Gastrocnemius medialis (tissue), 4 donors: Measurements from ENCODE around the gene GNB1L. TPM values are rescaled to one million over a fixed set of nuclear protein-coding genes. Genes with fewer than 3 reads are reported as not detected.

Experiments
- ATAC-seq, 2 donors: fragments of 150-250 bp; one replicate each; pipeline ENCODE4 v1.9.1; 2016
- DNase-seq, 2 donors: peaks; one replicate each; pipeline ENCODE4 v3.0.0-alpha.2; 2019
- H3K27ac ChIP-seq, 4 donors: fragments of 200-600 bp; sonication (generic); 1 replicate in 1 of 4; 2 replicates in 3 of 4; pipeline ENCODE4 v1.5.1; 2016 to 2018; ENCODE audit warnings: mild to moderate bottlenecking in 2 of 4, moderate library complexity in 1 of 4
- H3K27me3 ChIP-seq, 3 donors: fragments of 200-600 bp; sonication (generic) in 2 of 3; 1 replicate in 1 of 3; 2 replicates in 2 of 3; pipeline versions ENCODE4 v1.5.1 to v1.6.0; 2016 to 2019; ENCODE audit warnings: mild to moderate bottlenecking in 1 of 3, moderate library complexity in 1 of 3
- H3K36me3 ChIP-seq, 2 donors: fragments of 200-600 bp; sonication (generic) in 1 of 2; one replicate each; pipeline ENCODE4 v1.5.1; 2017 to 2018
- H3K4me1 ChIP-seq, 2 donors: fragments of 200-600 bp; sonication (generic) in 1 of 2; one replicate each; pipeline ENCODE4 v1.5.1; 2016 to 2017; ENCODE audit warnings: mild to moderate bottlenecking in 2 of 2
- H3K4me3 ChIP-seq, 4 donors: fragments of 200-600 bp; sonication (generic) in 3 of 4; 1 replicate in 1 of 4; 2 replicates in 3 of 4; pipeline ENCODE4 v1.5.1; 2016 to 2019; ENCODE audit warnings: mild to moderate bottlenecking in 2 of 4
- H3K9me3 ChIP-seq, 3 donors: fragments of 200-600 bp; sonication (generic) in 2 of 3; 1 replicate in 1 of 3; 2 replicates in 2 of 3; pipeline ENCODE4 v1.5.1; 2016 to 2019
- CTCF ChIP-seq, 5 experiments: fragments of 450-650 bp in 3 of 5; fragments of 200-600 bp in 2 of 5; sonication (generic) in 2 of 5; IDR thresholded peaks in 4 of 5; conservative IDR thresholded peaks in 1 of 5; 1 replicate in 4 of 5; 2 replicates in 1 of 5; pipeline ENCODE4 v1.5.1; 2016 to 2019; ENCODE audit warnings: antibody characterized with exemption in 5 of 5, mild to moderate bottlenecking in 3 of 5, moderate library complexity in 3 of 5
- POLR2A ChIP-seq, 2 donors: fragments of 450-650 bp; IDR thresholded peaks; one replicate each; pipeline ENCODE4 v1.6.1; 2017; ENCODE audit warnings: antibody characterized with exemption in 2 of 2, mild to moderate bottlenecking in 2 of 2, moderate library complexity in 2 of 2
- in situ Hi-C, 4 donors: fragments of 200-750 bp; cut with MboI; loops; one replicate each; pipeline versions ENCODE4 v1.15.0 to v1.8.0; 2017; ENCODE audit warnings: low sequenced_read_pairs in 4 of 4
- intact Hi-C: fragments of 100-400 bp; cut with DNase I; formaldehyde crosslinking; loops from one replicate; pipeline ENCODE4 v1.15.1; 2023; ENCODE audit warnings: low total_unique reads
- total RNA-seq, 4 donors: library from RNA; depleted of rRNA; stranded (reverse); fragments of >200 nt; gene quantifications; one replicate each; pipeline versions ENCODE4 v1.1.0 to v1.2.3, GENCODE V29; 2016

The GNB1L gene
- total RNA-seq, 4 donors from 2014 or later, result 4.4 to 9.6 (median 6.7) TPM

- Histone ChIP-seq H3K27me3 (no peaks in the 10 kb centered on the region), H3K4me3 (no peak overlapping the region), H3K27ac (no peak overlapping the region), H3K4me1 (no peaks in the 10 kb centered on the region), H3K9me3 (no peaks in the 10 kb centered on the region), H3K36me3 (no peaks in the 10 kb centered on the region)
- DNase-seq, result no peak
- intact Hi-C loops, result no loop called here
- no peak for ATAC-seq
- in situ Hi-C loops, result no loop called here
- TF ChIP-seq POLR2A (IDR thresholded peaks at IDR 0.05) (no peak), CTCF (IDR thresholded peaks at IDR 0.05 in 4 of 5, conservative IDR thresholded peaks at IDR 0.05 in 1 of 5) (no peak)
Measured at GRCh38 chr22:19810381-19811201, 44.1 kb downstream of the GNB1L start.

GRCh38 chr22:19809741-19810140 lies 44.9 kb downstream of the GNB1L start:
- no peak overlapping the region for H3K27ac ChIP-seq
- H3K27me3 ChIP-seq, result no peaks in the 10 kb centered on the region
- no peak for ATAC-seq
- in situ Hi-C loops, result no loop called here
- intact Hi-C loops, result no loop called here
- H3K4me1 ChIP-seq, result no peaks in the 10 kb centered on the region
- DNase-seq, result no peak
- H3K36me3 ChIP-seq, result no peaks in the 10 kb centered on the region
- no peak for TF ChIP-seq POLR2A (IDR thresholded peaks at IDR 0.05)
- TF ChIP-seq CTCF (IDR thresholded peaks at IDR 0.05 in 4 of 5, conservative IDR thresholded peaks at IDR 0.05 in 1 of 5), result no peak
- H3K9me3 ChIP-seq, result no peaks in the 10 kb centered on the region
- no peak overlapping the region for H3K4me3 ChIP-seq

GRCh38 chr22:19808873-19809478 lies 45.7 kb downstream of the GNB1L start:
- in situ Hi-C loops (no loop called here), intact Hi-C loops (no loop called here)
- Histone ChIP-seq H3K9me3 (no peaks in the 10 kb centered on the region), H3K27me3 (no peaks in the 10 kb centered on the region), H3K4me1 (peaks cover 0 to 3% of the 10 kb centered on the region in 2 donors), H3K36me3 (no peaks in the 10 kb centered on the region), H3K27ac (no peak overlapping the region), H3K4me3 (no peak overlapping the region)
- ATAC-seq (no peak), DNase-seq (no peak)
- TF ChIP-seq POLR2A (IDR thresholded peaks at IDR 0.05) (no peak), CTCF (IDR thresholded peaks at IDR 0.05 in 4 of 5, conservative IDR thresholded peaks at IDR 0.05 in 1 of 5) (no peak)

GRCh38 chr22:19807914-19808872 lies 46.5 kb downstream of the GNB1L start:
- TF ChIP-seq POLR2A (IDR thresholded peaks at IDR 0.05) (no peak), CTCF (IDR thresholded peaks at IDR 0.05 in 4 of 5, conservative IDR thresholded peaks at IDR 0.05 in 1 of 5) (no peak)
- no peaks in the 10 kb centered on the region for H3K9me3 ChIP-seq
- no peaks in the 10 kb centered on the region for H3K36me3 ChIP-seq
- no peak overlapping the region for H3K4me3 ChIP-seq
- no peak overlapping the region for H3K27ac ChIP-seq
- intact Hi-C loops, result no loop called here
- DNase-seq (no peak), ATAC-seq (no peak)
- H3K4me1 ChIP-seq, result peaks cover 0 to 7% of the 10 kb centered on the region in 2 donors
- H3K27me3 ChIP-seq, result no peaks in the 10 kb centered on the region
- in situ Hi-C loops, result no loop called here
